Measurements from ENCODE around the gene OTUD1. TPM values are rescaled to one million over a fixed set of nuclear protein-coding genes. Genes with fewer than 3 reads are reported as not detected.

The OTUD1 gene
- polyA plus RNA-seq, 1 donor, result 29.7 TPM

GRCh38 chr10:23422003-23422411 is 16.9 kb upstream of the OTUD1 start:
- no peak for DNase-seq

- no peak for DNase-seq
Measured at GRCh38 chr10:23432166-23432565, 6.7 kb upstream of the OTUD1 start.

DNA sequence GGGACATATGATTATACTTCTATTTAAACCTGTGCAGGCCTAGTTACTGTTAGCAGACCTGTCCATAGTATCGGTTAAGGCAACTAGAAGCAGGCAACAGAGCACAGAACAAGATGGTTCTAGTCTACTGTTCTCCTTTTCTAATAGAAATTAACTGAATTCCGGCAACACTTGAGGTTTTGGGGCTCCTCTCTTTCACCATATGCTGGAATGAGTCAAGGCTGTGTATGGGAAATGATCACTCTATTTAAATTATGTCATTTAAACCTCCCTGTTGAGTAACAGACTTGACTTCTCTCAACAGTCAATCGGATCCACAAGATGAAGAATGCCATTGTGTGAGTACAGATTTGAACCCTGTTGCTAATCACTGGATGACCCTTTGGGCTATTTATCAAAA is 6.2 kb upstream of the OTUD1 start:
- no peak for DNase-seq

- no peak for DNase-seq
Measured at GRCh38 chr10:23433701-23434100, 5.2 kb upstream of the OTUD1 start.

GRCh38 chr10:23435378-23435777 is 3.5 kb upstream of the OTUD1 start:
- DNase-seq, result no peak

GRCh38 chr10:23436983-23437382 is 1.9 kb upstream of the OTUD1 start:
- no peak for DNase-seq

DNA sequence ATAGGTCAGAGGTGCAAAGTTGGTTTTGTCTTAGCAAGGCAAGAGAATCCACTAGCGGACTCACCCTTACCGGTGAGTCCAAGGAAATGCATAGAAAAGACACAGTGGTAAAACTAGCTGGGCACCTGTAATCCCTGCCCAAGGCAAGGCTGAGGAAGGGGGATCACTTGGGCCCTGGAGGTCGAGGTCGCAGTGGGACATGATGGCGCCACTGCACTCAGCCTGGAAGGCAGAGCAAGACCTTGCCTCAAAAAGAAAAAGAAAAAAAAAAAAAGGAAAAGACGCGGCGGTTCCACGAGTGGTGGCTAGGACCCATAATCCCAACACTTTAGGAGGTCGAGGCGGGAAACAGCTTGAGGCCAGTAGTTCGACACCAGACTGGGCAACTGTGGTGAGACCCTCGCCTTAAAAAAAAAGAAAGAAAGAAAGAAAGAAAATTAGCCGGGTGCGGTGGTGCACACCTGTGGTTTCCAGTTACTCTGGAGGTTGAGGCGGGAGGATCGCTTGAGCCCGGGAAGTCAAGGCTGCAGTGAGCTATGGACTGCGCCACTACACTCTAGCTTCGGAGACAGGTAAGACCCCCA is 820 bp upstream of the OTUD1 start:
- DNase-seq, result no peak

- no peak for DNase-seq
Measured at GRCh38 chr10:23439452-23439960, 631 bp downstream of the OTUD1 start.

DNA sequence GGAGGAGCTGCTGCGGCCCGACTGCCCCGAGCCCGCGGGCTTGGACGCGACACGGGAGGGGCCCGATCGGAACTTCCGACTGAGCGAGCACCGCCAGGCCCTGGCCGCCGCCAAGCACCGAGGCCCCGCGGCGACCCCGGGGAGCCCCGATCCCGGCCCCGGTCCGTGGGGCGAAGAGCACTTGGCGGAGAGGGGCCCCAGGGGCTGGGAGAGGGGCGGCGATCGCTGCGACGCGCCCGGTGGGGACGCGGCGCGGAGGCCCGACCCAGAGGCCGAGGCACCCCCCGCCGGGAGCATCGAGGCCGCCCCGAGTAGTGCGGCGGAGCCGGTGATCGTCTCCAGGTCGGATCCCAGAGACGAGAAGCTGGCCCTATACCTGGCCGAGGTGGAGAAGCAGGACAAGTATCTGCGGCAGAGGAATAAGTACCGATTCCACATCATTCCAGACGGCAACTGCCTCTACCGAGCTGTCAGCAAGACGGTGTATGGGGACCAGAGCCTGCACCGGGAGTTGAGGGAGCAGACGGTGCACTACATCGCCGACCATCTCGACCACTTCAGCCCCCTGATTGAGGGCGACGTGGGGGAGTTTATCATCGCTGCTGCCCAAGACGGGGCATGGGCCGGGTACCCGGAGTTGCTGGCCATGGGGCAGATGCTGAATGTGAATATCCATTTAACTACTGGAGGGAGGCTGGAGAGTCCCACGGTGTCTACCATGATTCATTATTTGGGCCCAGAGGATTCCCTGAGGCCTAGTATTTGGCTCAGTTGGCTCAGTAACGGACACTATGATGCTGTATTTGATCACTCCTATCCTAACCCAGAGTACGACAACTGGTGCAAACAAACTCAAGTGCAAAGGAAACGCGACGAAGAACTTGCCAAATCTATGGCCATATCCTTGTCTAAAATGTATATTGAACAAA is 1.4 kb downstream of the OTUD1 start:
- DNase-seq, result no peak

GRCh38 chr10:23441251-23441650 is 2.4 kb downstream of the OTUD1 start:
- no peak for DNase-seq

DNA sequence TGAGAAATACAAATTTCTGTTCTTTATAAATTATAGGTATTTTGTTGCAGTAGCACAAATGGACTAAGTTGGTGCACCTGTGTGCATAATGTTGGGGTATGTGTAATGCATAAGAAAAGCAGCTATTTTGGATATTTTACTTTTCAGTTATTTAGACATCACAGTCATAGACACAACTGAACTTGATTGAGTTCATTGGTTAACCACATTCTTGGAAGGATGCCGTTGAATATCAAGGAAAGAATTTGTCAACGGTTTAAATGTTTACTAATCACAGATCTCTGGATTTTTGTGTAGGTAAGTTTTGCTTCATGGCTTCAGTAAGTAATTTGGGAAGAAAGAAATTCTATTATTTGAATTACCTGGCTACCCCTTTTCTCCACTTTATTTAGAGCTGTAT is 4.1 kb downstream of the OTUD1 start:
- no peak for DNase-seq

- DNase-seq, result no peak
Measured at GRCh38 chr10:23445591-23445990, 6.7 kb downstream of the OTUD1 start.

GRCh38 chr10:23448323-23448722 is 9.4 kb downstream of the OTUD1 start:
- no peak for DNase-seq

DNA sequence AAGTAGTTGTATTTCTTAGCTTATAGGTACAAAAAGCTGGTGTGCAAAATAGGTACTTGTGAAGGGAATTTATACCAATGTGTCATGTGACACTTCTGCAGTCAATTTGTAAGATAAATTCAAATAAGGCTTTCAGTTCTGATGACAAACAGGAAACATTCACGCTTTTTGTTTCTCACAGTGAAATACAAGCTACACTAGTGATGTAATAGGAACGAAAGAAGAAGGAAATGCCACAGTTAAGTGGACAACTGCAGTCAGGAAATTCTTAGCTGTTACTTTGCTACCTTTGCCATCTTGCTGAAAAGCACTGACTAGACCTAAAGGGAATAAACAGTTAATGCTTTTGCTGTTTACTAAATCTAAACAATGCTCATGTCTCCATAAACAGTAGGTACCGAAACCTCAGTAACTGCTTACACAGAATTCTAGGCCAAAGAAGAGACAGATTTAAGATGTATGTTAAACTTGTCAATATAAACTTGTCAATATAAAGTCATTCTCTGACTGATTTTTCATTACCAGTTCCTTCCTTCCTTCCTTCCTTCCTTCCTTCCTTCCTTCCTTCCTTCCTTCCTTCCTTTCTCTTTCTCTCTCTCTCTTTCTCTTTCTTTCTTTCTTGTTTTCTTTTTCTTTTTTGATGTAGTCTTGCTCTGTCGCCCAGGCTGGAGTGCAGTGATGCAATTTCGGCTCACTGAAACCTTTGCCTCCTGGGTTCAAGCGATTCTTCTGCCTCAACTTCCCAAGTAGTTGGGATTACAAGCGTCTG is 10.1 kb downstream of the OTUD1 start:
- DNase-seq, result no peak

DNA sequence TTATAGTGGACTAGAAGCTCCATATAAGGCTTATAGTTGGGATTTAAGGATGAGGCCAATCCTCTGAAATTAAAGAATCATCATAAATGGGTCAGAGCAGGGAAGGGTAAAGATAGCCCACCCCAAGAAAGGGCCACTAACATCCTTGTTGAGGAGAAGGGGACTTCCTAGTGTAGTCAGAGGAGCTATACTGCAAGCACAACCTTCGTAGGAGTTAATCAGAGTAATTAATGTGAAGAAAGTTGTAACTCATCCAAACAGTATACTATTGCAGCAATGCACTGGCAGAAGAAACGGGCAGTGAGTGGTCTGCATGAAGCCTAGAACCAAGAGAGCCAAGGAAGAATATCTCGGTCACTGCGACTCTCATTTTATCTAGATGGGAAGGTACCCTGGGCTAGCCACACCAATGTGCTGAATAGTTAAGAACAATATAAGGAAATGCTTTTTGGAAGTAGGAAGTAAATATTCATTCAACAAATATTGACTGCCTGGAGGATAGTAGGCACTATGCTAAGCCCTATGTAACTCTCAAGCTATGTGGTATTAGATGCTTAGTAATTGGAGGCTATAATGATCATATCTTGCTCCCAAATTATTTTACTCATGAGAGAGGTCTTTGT is 13.3 kb downstream of the OTUD1 start:
- DNase-seq, result no peak

DNA sequence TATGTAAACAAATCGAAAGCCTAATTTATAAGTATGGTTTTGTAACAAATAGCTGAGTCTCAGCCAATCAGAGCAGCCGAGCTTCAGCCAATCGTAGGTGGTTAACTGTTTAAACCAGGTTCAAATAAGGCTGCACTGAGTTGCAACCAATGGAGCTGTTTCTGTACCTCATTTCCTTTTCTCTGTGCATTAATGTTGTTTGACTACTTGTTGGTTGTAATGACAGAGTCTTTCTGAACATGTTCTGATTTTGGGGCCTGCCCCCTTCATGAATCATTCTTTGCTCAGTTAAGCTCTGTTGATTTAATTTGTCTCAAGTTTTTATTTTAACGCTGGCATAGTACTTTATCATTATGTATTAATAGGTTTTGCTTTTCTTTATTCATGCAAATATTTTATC is 14.6 kb downstream of the OTUD1 start:
- no peak for DNase-seq

DNA sequence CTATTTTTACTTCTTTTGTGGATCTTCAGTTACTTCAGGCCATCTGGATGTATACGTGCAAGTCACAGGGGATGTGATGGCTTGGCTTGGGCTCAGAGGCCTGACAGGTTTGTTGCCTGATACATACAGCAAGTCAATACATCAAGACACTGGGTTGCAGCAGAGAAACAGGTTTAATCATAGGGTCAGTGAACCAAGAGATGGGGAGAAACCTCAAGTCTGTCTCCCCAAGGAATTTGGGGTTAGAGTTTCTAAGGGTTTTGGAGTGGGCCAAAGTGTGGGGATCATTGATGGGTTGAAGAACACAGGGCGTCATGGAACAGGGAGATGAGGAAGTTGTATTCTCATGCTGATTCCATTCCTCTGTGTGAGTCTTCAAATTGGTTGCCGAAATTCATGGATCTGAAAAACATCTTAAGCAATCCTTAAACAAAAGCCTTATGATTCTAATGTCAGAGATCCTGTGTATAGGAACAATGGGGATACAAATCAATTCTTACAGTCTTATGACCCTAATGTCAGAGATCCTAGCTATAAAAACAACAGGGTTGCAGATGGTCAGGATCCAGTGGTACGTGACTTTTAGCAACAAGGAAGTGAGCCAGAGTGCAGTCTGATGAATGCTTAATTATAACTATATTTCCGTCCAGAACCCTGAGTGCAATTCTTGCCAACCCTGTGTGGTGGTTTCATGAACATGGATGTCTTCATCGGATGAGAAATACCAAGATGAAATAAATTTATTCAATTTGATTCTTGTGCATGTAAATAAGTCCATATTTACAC is 18.9 kb downstream of the OTUD1 start:
- no peak for DNase-seq

- DNase-seq, result no peak
Measured at GRCh38 chr10:23459308-23459939, 20.5 kb downstream of the OTUD1 start.

- no peak for DNase-seq
Measured at GRCh38 chr10:23461557-23461956, 22.7 kb downstream of the OTUD1 start.

- DNase-seq, result no peak
Measured at GRCh38 chr10:23467012-23467411, 28.1 kb downstream of the OTUD1 start.

GRCh38 chr10:23467548-23467947 is 28.7 kb downstream of the OTUD1 start:
- no peak for DNase-seq
